Left hindlimb (tissue), 1 donor: ENCODE data around the gene TIA1.
"Not testable (repeated sequence)": the region's sequence is repeated elsewhere in the genome, so short reads cannot be mapped to it uniquely, and the experiment has no call there.

Source experiments
- DNase-seq: peaks from one replicate; pipeline ENCODE4 v3.0.0-alpha.2; 2018

TIA1 gene

GRCh38 chr2:70214953-70215549, 33.4 kb downstream of the TIA1 start:
- DNase-seq: no peak

GRCh38 chr2:70214365-70214764, 34.1 kb downstream of the TIA1 start:
- no peak for DNase-seq

GRCh38 chr2:70212298-70212932, 36.0 kb downstream of the TIA1 start:
- no peak for DNase-seq

- no peak for DNase-seq
These were observed 36.8 kb downstream of the TIA1 start for GRCh38 chr2:70211595-70211994.

GRCh38 chr2:70204452-70204851, 44.0 kb downstream of the TIA1 start:
- DNase-seq: no peak

GRCh38 chr2:70203086-70203485, 45.3 kb downstream of the TIA1 start:
- no peak for DNase-seq

GRCh38 chr2:70202236-70202806, 46.1 kb downstream of the TIA1 start:
- DNase-seq: no peak

GRCh38 chr2:70201831-70202230, 46.6 kb downstream of the TIA1 start:
- DNase-seq: no peak

- no peak for DNase-seq
These were observed 47.1 kb downstream of the TIA1 start for GRCh38 chr2:70201225-70201768.

GRCh38 chr2:70199320-70199864, 49.0 kb downstream of the TIA1 start:
- no peak for DNase-seq

GRCh38 chr2:70192516-70192915, 55.9 kb downstream of the TIA1 start:
- DNase-seq: no peak

GRCh38 chr2:70191244-70191735, 57.1 kb downstream of the TIA1 start:
- no peak for DNase-seq

GRCh38 chr2:70190418-70191243, 57.8 kb downstream of the TIA1 start, which contains the start of gene C2orf42:
TSS of gene C2orf42 (minus strand) at chr2:70191019. CDS start at chr2:70181985, 9,034 bp downstream.
- DNase-seq: peak; percentile 97

GRCh38 chr2:70188460-70188859, 60.0 kb downstream of the TIA1 start:
- no peak for DNase-seq

- DNase-seq: not testable (repeated sequence)
These were observed 61.3 kb downstream of the TIA1 start for GRCh38 chr2:70187170-70187569.

GRCh38 chr2:70182689-70183088, 65.7 kb downstream of the TIA1 start:
- no peak for DNase-seq

- DNase-seq: no peak
These were observed 67.0 kb downstream of the TIA1 start for GRCh38 chr2:70181363-70181956.

GRCh38 chr2:70173520-70173919, 74.9 kb downstream of the TIA1 start:
- no peak for DNase-seq

GRCh38 chr2:70169654-70170245, 78.7 kb downstream of the TIA1 start:
- not testable (repeated sequence) for DNase-seq

GRCh38 chr2:70161069-70161534, 87.3 kb downstream of the TIA1 start:
- DNase-seq: no peak

- DNase-seq: no peak
These were observed 87.9 kb downstream of the TIA1 start for GRCh38 chr2:70160545-70160944.
